T-cell (primary cell): ENCODE data around the gene KCTD15. TPM values are rescaled to one million over a fixed set of nuclear protein-coding genes. Genes with fewer than 3 reads are reported as not detected.
"Not testable (repeated sequence)": the region's sequence is repeated elsewhere in the genome, so short reads cannot be mapped to it uniquely, and the experiment has no call there.

ENCODE experiments used
- ATAC-seq, 4 experiments: fragments of 200-7000 bp in 3 of 4; fragments of 150-1000 bp in 1 of 4; cut with Tn5 transposase; replicated peaks in 1 of 4; 1 replicate in 3 of 4; 2 replicates in 1 of 4; pipeline ENCODE4 v1.10.0; 2021; ENCODE audit warnings: moderate library complexity in 3 of 4, mild to moderate bottlenecking in 2 of 4, moderate number of reproducible peaks in 1 of 4
- CTCF ChIA-PET, 2 donors: fragments of 300-600 bp; sonication (Branson Sonifier 250); formaldehyde crosslinking; loops; one replicate each; lab custom pipeline; 2022; ENCODE audit warnings: antibody characterized with exemption in 2 of 2; lab: Charles Lee
- POLR2A ChIA-PET, 2 donors: fragments of 300-600 bp; sonication (Branson Sonifier 250); formaldehyde crosslinking; loops; one replicate each; lab custom pipeline; 2022; ENCODE audit warnings: antibody characterized with exemption in 2 of 2; lab: Charles Lee
- DNase-seq, 35 experiments: peaks; one replicate each; pipeline versions ENCODE4 v3.0.0 to v3.0.0-alpha.2; 2013 to 2023
- H3K27ac ChIP-seq: one replicate; pipeline ENCODE4 v1.5.1; 2013; ENCODE audit warnings: low read length
- H3K27me3 ChIP-seq, 2 experiments: replicated peaks in 1 of 2; 1 replicate in 1 of 2; 2 replicates in 1 of 2; pipeline versions ENCODE4 v1.6.1 to v1.7.0; 2013; ENCODE audit warnings: low read length in 1 of 2, mixed read lengths in 1 of 2; ENCODE audit not compliant: control insufficient read depth in 2 of 2, insufficient read depth in 2 of 2; ENCODE audit errors: extremely low read depth in 1 of 2
- H3K36me3 ChIP-seq, 2 donors: 1 replicate in 1 of 2; 2 replicates in 1 of 2; pipeline versions ENCODE4 v1.6.1 to v1.7.0; 2013; ENCODE audit warnings: low read length in 1 of 2; ENCODE audit not compliant: control insufficient read depth in 2 of 2, insufficient read depth in 1 of 2; ENCODE audit errors: extremely low read depth in 1 of 2
- H3K4me1 ChIP-seq, 2 experiments: 1 replicate in 1 of 2; 2 replicates in 1 of 2; pipeline versions ENCODE4 v1.6.1 to v1.7.0; 2013; ENCODE audit warnings: low read length in 2 of 2, mixed read lengths in 1 of 2; ENCODE audit not compliant: insufficient read depth in 2 of 2, control insufficient read depth in 1 of 2; ENCODE audit errors: extremely low read depth in 1 of 2
- H3K4me3 ChIP-seq, 2 donors: 1 replicate in 1 of 2; 2 replicates in 1 of 2; pipeline versions ENCODE4 v1.5.1 to v1.7.0; 2013; ENCODE audit warnings: mild to moderate bottlenecking in 2 of 2, low read length in 1 of 2, moderate library complexity in 1 of 2; ENCODE audit not compliant: control insufficient read depth in 1 of 2; ENCODE audit errors: extremely low read depth in 1 of 2
- H3K9me3 ChIP-seq: 2 replicates; pipeline ENCODE4 v1.7.0; 2013
- H3K27ac Mint-ChIP-seq, 2 donors: one replicate each; pipeline ENCODE4 v1.8.0; 2020 to 2021; ENCODE audit warnings: mild to moderate bottlenecking in 2 of 2, mixed read lengths in 2 of 2
- H3K27me3 Mint-ChIP-seq, 2 donors: one replicate each; pipeline ENCODE4 v1.8.0; 2021 to 2022; ENCODE audit warnings: mixed read lengths in 2 of 2
- H3K36me3 Mint-ChIP-seq: one replicate; pipeline ENCODE4 v1.8.0; 2021; ENCODE audit warnings: mixed read lengths
- H3K4me1 Mint-ChIP-seq, 3 donors: one replicate each; pipeline ENCODE4 v1.8.0; 2020 to 2022; ENCODE audit warnings: mixed read lengths in 3 of 3, mild to moderate bottlenecking in 1 of 3
- H3K4me3 Mint-ChIP-seq, 3 donors: one replicate each; pipeline ENCODE4 v1.8.0; 2020 to 2022; ENCODE audit warnings: mild to moderate bottlenecking in 3 of 3, mixed read lengths in 3 of 3, moderate library complexity in 3 of 3
- H3K9me3 Mint-ChIP-seq, 3 donors: one replicate each; pipeline ENCODE4 v1.8.0; 2020 to 2022; ENCODE audit warnings: mixed read lengths in 3 of 3
- WGBS: methylation state at CpG from one replicate; pipeline ENCODE4 v1.1.5; 2013; ENCODE audit warnings: missing lambda C conversion rate; ENCODE audit not compliant: insufficient coverage; 5-methylcytosine and 5-hydroxymethylcytosine counted together
- total RNA-seq, 35 experiments: library from RNA in 6 of 35; stranded (reverse) in 6 of 35; fragments of 120-200 nt in 1 of 35; gene quantifications; one replicate each; pipeline versions ENCODE4 v1.2.1 to v1.2.4 and lab custom pipeline; 2013 to 2026

The KCTD15 gene
- total RNA-seq, 5 donors from 2014 or later (not counting 1 experiment from before 2014, with no cell fraction given), result 3.2 to 11.1 (median 5.2) TPM

DNA sequence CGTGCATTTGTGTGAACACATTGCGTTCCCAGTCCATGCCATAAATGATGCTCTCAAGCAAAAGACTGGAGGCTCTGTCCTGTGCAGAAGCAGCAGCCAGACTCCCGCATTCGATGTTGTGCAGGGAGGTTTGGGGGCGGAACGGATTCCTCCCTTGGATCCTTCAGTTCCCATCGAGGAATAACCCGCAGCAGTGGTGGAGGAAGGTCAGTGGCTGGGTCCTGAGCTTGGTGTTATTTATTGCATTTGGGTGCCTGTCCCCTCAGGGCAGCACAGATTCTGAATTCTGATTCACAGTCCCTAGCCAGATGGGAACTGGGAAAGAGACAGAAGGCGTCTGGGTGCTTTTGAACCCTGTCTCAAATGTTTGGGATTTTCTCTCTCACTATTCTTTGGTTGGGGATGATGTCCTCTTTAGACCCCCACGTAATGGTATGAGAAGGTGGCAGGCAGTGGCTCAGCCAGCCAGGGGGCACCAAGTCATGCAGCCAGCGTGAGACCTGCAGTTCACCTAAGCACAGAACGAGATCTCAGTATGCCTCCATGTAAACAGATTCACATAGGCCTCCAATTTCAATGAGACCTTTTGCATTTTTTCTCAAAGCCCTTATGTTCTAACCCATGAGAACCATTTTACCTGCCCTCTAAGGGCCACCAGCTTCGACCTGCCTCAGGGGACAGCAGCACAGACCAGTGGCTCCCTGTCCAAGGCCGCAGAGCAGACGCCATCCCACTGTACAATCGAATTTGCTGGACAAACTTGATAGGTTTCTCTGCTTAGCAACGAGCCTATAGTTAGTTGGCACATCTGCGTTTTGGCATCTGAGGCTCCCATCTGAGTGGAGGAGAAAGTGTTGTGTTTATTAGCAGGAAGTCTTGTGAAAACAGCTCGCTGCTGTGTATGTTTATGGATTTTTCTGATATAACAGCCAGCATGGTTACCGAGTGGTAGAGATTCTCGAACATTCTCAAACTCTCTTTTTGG is 17.8 kb downstream of the KCTD15 start:
- Histone ChIP-seq H3K4me1 (peaks cover 0 to 4% of the 10 kb centered on the region in 2 experiments), H3K36me3 (no peaks in the 10 kb centered on the region), H3K27me3 (peaks cover 0 to 13% of the 10 kb centered on the region in 2 experiments), H3K27ac (no peak overlapping the region), H3K9me3 (no peaks in the 10 kb centered on the region), H3K4me3 (no peak overlapping the region)
- Mint-ChIP-seq H3K4me1 (peaks cover 0 to 20% (median 5%) of the 10 kb centered on the region in 3 donors), H3K27me3 (peaks cover 0 to 3% of the 10 kb centered on the region in 2 donors), H3K9me3 (no peaks in the 10 kb centered on the region), H3K36me3 (no peaks in the 10 kb centered on the region), H3K4me3 (no peak overlapping the region), H3K27ac (no peak overlapping the region)
- POLR2A ChIA-PET, result no interaction called here
- DNase-seq, result no peak
- ATAC-seq, result no peak
- 84% methylated on average over 16 of the region's 21 CpGs for WGBS
- CTCF ChIA-PET, result no interaction called here

DNA sequence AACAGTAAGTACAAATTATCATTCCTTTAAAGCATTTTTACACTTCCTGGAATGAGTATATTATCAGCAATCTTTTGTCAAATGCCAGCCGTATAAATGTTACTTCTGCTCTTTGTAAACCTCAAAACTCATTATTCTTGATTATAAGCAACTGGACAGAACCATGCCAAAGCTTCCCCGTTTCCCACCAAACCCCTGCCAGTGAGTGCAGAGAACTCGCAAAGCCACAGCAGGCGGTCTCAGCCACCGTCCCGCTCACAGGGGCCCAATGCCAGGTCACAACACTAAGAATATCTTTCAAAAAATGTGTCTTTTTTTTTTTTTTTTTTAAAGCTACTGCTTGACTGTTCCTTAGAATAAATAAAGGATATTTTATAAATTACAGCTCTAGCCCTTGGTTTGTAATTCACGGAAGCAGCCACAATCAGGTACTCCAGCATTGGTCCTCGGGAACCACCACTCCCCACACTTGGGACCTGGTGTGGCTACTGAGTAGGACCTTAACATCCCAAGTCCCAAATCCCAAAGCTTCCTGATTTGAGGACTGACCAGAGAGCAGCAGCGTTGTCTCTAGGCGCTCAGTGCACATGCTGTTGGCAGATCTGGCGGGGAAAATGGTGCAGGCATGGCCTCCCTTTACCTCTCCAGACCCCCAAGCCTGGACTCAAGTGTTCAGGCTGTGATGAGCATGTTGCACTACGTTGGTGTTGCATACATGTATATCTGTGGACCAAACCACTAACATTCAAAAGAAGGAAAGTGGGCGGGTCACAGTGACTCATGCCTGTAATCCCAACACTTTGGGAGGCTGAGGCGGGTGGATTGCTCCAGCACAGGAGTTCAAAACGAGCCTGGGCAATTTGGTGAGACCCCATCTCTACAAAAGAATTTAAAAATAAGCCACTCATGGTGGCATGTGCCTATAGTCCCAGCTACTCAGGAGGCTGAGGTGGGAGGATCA is 19.0 kb downstream of the KCTD15 start:
- DNase-seq, result no peak
- Mint-ChIP-seq H3K36me3 (no peaks in the 10 kb centered on the region), H3K9me3 (no peaks in the 10 kb centered on the region), H3K4me3 (no peak overlapping the region), H3K27me3 (peaks cover under 1 to 3% of the 10 kb centered on the region in 2 donors), H3K27ac (no peak overlapping the region), H3K4me1 (peaks cover 1 to 25% (median 7%) of the 10 kb centered on the region in 3 donors)
- peaks cover 0 to 16% of the 10 kb centered on the region in 2 experiments for H3K4me1 ChIP-seq
- H3K27me3 ChIP-seq, result peaks cover 0 to 24% of the 10 kb centered on the region in 2 experiments
- WGBS, result 80% methylated on average over 6 of the region's 15 CpGs
- no peak overlapping the region for H3K27ac ChIP-seq
- ChIA-PET POLR2A (no interaction called here), CTCF (interaction anchor here in 1 of 2 donors (0.6 kb wide), 2 partner anchors 18 to 80 kb away, joined by 3 read pairs; no protein-coding TSS in a partner anchor)
- no peak overlapping the region for H3K4me3 ChIP-seq
- H3K9me3 ChIP-seq, result no peaks in the 10 kb centered on the region
- no peak for ATAC-seq
- H3K36me3 ChIP-seq, result no peaks in the 10 kb centered on the region

DNA sequence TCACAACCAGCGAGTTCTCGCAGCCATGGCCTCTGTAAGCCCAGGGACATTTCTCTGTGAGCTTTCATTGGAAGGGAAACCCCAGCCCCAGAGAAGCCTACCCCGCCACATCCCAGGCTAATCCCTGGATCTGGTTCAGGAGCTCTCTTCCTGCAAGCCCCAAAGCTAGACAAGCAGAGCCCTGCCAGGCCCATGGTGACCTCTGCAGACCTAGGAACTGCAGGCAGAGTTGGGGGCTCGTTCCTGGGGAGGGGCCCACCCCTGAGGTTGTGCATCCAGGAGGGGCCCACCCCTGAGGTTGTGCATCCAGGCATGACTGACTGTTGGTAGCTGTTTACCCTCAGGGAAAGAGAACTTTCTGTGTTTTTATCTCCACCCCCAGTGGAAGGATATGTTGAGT is 21.7 kb downstream of the KCTD15 start:
- DNase-seq (no peak), ATAC-seq (no peak)
- peaks cover 0 to 22% of the 10 kb centered on the region in 2 experiments for H3K4me1 ChIP-seq
- Mint-ChIP-seq H3K27ac (no peak overlapping the region), H3K4me1 (peaks cover 6 to 41% (median 11%) of the 10 kb centered on the region in 3 donors), H3K27me3 (peaks cover 3 to 4% of the 10 kb centered on the region in 2 donors), H3K4me3 (peak overlapping the region in 2 of 3 donors; percentile 17 to 78), H3K36me3 (no peaks in the 10 kb centered on the region), H3K9me3 (no peaks in the 10 kb centered on the region)
- no peaks in the 10 kb centered on the region for H3K9me3 ChIP-seq
- CTCF ChIA-PET, result no interaction called here
- no peak overlapping the region for H3K27ac ChIP-seq
- no peaks in the 10 kb centered on the region for H3K36me3 ChIP-seq
- H3K27me3 ChIP-seq, result peaks cover 0 to 32% of the 10 kb centered on the region in 2 experiments
- H3K4me3 ChIP-seq, result no peak overlapping the region
- POLR2A ChIA-PET, result no interaction called here
- WGBS, result 100% methylated on average over 2 of the region's 4 CpGs

DNA sequence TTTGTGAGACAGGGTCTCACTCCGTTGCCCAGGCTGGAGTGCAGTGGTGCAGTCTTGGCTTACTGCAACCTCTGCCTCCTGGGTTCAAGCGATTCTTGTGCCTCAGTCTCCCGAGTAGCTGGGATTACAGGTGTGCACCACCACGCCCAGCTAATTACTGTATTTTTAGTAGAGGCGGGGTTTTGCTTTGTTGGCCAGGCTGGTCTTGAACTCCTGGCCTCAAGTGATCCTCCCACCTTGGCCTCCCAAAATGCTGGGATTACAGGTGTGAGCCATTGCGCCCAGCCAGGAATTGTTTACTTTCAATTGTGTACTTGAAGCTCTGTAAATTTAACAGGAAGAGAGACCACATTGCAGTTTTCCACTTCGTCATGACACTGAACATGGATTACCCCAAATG is 22.4 kb downstream of the KCTD15 start:
- H3K9me3 ChIP-seq, H3K27ac ChIP-seq, POLR2A ChIA-PET, DNase-seq, H3K36me3 ChIP-seq, H3K9me3 Mint-ChIP-seq, ATAC-seq, H3K27me3 Mint-ChIP-seq, H3K36me3 Mint-ChIP-seq, H3K4me3 ChIP-seq: not testable (repeated sequence)
- 93% methylated on average over 2 of the region's 7 CpGs for WGBS
- Mint-ChIP-seq H3K4me3 (peak overlapping the region; percentile 62 to 78 (median 66)), H3K4me1 (peaks cover 6 to 41% (median 11%) of the 10 kb centered on the region in 3 donors), H3K27ac (peak overlapping the region in 1 of 2 donors; percentile 74)
- CTCF ChIA-PET, result interaction anchor here in 1 of 2 donors (1.0 kb wide), 1 partner anchor 24 kb away, joined by 3 read pairs; no protein-coding TSS in a partner anchor
- Histone ChIP-seq H3K4me1 (peaks cover 0 to 22% of the 10 kb centered on the region in 2 experiments), H3K27me3 (peaks cover 0 to 33% of the 10 kb centered on the region in 2 experiments)

DNA sequence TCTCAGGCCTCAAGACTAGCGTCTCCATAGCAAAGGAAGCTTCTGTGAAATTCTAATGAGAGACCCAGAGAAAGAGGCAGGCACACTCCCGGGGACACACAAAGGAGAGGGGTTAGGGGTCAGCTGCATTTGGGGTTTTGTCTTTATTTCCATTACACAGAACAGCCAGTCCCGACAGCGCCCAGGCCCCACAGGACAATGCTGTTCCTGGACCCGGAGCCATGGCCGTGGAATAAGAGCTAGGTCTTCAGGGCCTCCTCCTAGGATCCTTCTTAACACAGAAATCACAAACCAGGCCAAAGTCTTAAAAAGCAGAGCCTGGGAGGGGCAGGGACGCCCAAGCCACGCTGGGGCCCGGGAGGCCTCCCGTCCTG is 22.8 kb downstream of the KCTD15 start:
- Mint-ChIP-seq H3K9me3 (no peaks in the 10 kb centered on the region), H3K4me1 (peaks cover 6 to 41% (median 11%) of the 10 kb centered on the region in 3 donors), H3K36me3 (no peaks in the 10 kb centered on the region), H3K4me3 (peak overlapping the region; percentile 62 to 78 (median 66)), H3K27me3 (peaks cover 3 to 4% of the 10 kb centered on the region in 2 donors), H3K27ac (peak overlapping the region in 1 of 2 donors; percentile 74)
- H3K27ac ChIP-seq, result peak overlapping the region; percentile 28
- H3K27me3 ChIP-seq, result peaks cover 0 to 33% of the 10 kb centered on the region in 2 experiments
- H3K4me3 ChIP-seq, result peak overlapping the region; percentile 47 to 79
- H3K9me3 ChIP-seq, result no peaks in the 10 kb centered on the region
- H3K36me3 ChIP-seq, result no peaks in the 10 kb centered on the region
- ATAC-seq (no peak), DNase-seq (no peak)
- WGBS, result 35% methylated on average over 8 of the region's 10 CpGs
- ChIA-PET CTCF (interaction anchor here in 1 of 2 donors (1.0 kb wide), 1 partner anchor 25 kb away, joined by 3 read pairs; no protein-coding TSS in a partner anchor), POLR2A (no interaction called here)
- peaks cover 0 to 22% of the 10 kb centered on the region in 2 experiments for H3K4me1 ChIP-seq
